Measurements from ENCODE around the gene EHF. TPM values are rescaled to one million over a fixed set of nuclear protein-coding genes. Genes with fewer than 3 reads are reported as not detected.
"Not testable (repeated sequence)": the region's sequence is repeated elsewhere in the genome, so short reads cannot be mapped to it uniquely, and the experiment has no call there.

Gene EHF
- polyA plus RNA-seq, 1 donor: not detected

DNA sequence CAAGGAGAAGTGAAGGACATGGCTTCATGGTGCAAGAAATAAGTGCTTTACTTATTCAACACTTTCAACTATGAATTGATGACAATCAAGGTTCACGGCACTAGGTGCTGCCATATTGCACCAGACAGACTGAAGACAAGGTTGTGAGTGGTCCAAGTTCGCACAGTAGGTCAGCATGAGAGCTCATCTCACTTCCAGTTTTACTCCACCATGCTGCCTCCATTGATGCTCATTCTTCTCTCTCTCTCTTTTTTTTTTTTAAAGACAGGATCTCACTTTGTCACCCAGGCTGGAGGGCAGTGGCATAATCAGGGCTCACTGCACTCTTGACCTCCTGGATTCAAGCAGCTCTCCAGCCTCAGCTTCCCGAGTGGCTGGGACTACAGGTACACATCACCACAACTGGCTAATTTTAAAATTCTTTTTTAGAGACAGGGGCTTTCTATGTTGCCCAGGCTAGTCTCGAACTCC, 47.7 kb downstream of the EHF start:
- no peak for DNase-seq (ENCODE audit: low read depth)

- no peak for DNase-seq (ENCODE audit: low read depth)
These were observed 48.6 kb downstream of the EHF start for GRCh38 chr11:34669458-34669857.

- DNase-seq (ENCODE audit: low read depth): no peak
These were observed 50.2 kb downstream of the EHF start for GRCh38 chr11:34671117-34671516.

DNA sequence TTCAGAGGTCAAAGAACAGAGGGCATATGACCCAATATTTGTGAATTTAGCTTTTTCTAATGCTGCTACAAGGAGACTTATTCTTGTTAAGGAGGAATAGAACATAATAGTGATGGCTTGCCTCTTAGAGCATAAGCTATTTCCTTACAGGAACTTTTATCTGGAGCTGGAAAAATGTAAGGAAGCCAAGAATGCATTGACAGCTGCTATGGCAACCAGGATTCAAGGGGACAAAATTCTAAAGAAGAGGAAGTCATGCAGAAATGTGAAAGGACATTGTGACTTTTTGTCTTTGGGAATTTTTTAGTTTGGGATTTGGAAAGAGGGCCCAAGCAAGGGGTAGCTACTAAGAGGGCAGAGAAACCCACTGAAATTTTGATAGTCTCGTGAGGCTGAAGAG, 51.1 kb downstream of the EHF start:
- DNase-seq (ENCODE audit: low read depth): no peak

DNA sequence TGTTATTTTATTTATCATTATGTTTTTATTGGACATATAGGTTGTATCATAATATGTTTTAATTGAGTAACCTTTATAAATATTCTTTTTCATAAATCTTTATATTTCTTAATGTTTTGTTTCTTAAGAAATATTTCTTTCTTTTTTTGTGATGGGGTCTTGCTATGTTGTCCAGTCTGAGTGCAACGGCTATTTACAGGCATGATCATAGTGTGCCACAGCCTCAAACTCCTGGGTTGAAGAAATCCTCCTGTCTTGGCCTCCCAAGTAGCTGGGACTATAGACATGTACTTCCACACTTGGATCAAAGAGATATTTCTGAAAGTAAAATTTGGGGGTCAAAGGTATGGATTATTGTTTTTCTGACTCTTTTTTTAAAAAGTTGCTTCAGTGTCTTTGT, 53.1 kb downstream of the EHF start:
- DNase-seq (ENCODE audit: low read depth): no peak

- no peak for DNase-seq (ENCODE audit: low read depth)
These were observed 55.3 kb downstream of the EHF start for GRCh38 chr11:34676227-34676626.

GRCh38 chr11:34679681-34680080, 58.8 kb downstream of the EHF start:
- DNase-seq (ENCODE audit: low read depth): no peak

- DNase-seq (ENCODE audit: low read depth): no peak
These were observed 59.3 kb downstream of the EHF start for GRCh38 chr11:34680206-34680605.

- no peak for DNase-seq (ENCODE audit: low read depth)
These were observed 60.2 kb downstream of the EHF start for GRCh38 chr11:34680918-34681586.

GRCh38 chr11:34682825-34683224, 61.9 kb downstream of the EHF start:
- DNase-seq (ENCODE audit: low read depth): no peak

DNA sequence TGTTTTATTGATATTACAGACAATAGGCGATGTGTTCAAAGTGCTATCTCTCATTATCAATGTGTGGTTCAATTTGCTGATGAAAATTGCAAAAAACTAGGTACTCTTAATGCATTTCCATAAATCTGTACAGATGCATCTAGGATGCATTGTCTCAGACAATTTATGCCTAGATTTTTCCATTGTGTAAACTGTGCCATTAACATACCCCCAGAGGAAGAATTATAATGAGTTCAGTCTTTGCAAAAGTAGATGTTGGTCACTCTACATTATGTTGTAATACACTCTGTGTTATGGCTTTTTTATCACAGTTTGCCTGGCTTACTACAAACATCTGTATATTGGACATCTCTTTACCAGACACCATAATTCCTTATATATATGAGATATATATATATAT, 62.5 kb downstream of the EHF start:
- no peak for DNase-seq (ENCODE audit: low read depth)

DNA sequence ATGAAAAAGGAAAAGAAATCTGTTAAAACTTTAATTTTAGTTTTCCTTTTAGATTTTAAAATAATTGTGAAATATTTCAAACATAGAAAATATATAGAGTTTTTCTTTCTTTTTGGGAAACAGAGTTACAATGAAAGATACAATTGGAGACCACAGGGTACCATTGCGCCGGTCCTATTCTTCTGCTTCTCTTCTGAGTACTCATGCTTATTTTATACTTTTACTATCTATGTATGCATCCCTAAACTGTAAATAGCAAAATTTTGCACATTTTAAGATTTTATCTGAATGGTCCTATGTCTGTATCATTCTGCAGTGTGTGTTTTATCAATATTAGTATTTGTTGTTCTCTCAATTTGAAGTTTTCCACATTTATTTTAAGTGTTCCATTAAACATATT, 65.0 kb downstream of the EHF start:
- DNase-seq (ENCODE audit: low read depth): no peak

- DNase-seq (ENCODE audit: low read depth): not testable (repeated sequence)
These were observed 71.4 kb downstream of the EHF start for GRCh38 chr11:34692299-34692698.

GRCh38 chr11:34696862-34697261, 76.0 kb downstream of the EHF start:
- no peak for DNase-seq (ENCODE audit: low read depth)

DNA sequence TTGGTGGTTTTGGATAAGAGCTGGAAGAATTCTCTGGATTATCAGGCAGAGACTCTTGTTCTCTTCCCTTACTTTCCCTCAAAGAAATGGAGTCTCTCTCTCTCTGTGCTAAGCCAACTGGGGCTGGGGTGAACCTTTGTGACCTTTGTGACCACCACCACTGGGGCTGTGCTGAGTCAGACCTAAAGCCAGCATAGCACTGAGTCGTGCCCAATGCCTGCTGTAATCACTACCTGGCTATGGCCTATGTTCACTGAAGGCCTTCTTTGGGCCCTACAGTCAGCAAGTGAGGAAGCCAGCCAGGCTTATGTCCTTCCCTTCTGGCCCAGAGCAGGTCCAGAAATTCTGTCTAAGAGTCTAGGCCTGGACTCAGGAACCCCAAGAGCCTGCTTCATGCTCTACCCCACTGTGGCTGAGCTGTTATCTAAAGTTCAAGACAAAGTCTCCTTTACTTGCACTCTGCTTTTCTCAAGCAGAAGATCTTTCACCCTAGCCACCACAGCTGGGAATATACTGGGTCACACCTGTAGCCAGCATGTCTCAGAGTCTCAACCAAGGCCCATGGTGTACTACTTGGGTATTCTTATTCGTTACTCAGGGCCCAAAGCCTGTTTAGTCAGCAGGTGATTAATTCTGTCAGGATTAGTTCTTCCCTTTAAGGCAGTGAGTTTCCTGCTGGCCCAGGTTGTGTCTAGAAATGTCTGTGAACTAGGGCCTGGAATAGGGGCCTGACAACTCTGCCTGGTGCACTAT, 86.0 kb downstream of the EHF start:
- DNase-seq (ENCODE audit: low read depth): no peak

GRCh38 chr11:34707462-34707840, 86.6 kb downstream of the EHF start:
- DNase-seq (ENCODE audit: low read depth): no peak

Other genes starting within 250 kb of the EHF start
- gene CAT, start 182.2 kb upstream of the EHF start, polyA plus RNA-seq (ENCODE audit: insufficient read length): 68.9 TPM
- not detected for gene ELF5, start 107.3 kb upstream of the EHF start, polyA plus RNA-seq (ENCODE audit: insufficient read length)

Measured in forelimb muscle (tissue), 1 donor.